ENCODE data around the gene EXOC2. TPM values are rescaled to one million over a fixed set of nuclear protein-coding genes. Genes with fewer than 3 reads are reported as not detected.

EXOC2 gene
- total RNA-seq, 4 donors from 2014 or later, result 10.3 to 23.9 (median 19.1) TPM

GRCh38 chr6:635233-635632 is 57.7 kb downstream of the EXOC2 start:
- no peaks in the 10 kb centered on the region for H3K9me3 ChIP-seq
- H3K36me3 ChIP-seq, result peaks cover 0 to 23% (median 0%) of the 10 kb centered on the region in 3 donors
- no peak overlapping the region for H3K27ac ChIP-seq
- H3K27me3 ChIP-seq, result no peaks in the 10 kb centered on the region
- no peak for DNase-seq
- H3K4me3 ChIP-seq, result no peak overlapping the region
- no peaks in the 10 kb centered on the region for H3K4me1 ChIP-seq
- no peak for TF ChIP-seq POLR2A (IDR thresholded peaks at IDR 0.05)
- TF ChIP-seq CTCF (IDR thresholded peaks at IDR 0.05), result no peak

GRCh38 chr6:633611-634010 is 59.3 kb downstream of the EXOC2 start:
- DNase-seq, result no peak
- TF ChIP-seq POLR2A (IDR thresholded peaks at IDR 0.05), result no peak
- no peak for TF ChIP-seq CTCF (IDR thresholded peaks at IDR 0.05)
- H3K36me3 ChIP-seq, result peaks cover 0 to 23% (median 0%) of the 10 kb centered on the region in 3 donors
- no peaks in the 10 kb centered on the region for H3K4me1 ChIP-seq
- H3K27me3 ChIP-seq, result no peaks in the 10 kb centered on the region
- no peaks in the 10 kb centered on the region for H3K9me3 ChIP-seq
- no peak overlapping the region for H3K4me3 ChIP-seq
- no peak overlapping the region for H3K27ac ChIP-seq

- TF ChIP-seq POLR2A (IDR thresholded peaks at IDR 0.05) (no peak), CTCF (IDR thresholded peaks at IDR 0.05) (no peak)
- H3K4me1 ChIP-seq, result no peaks in the 10 kb centered on the region
- no peaks in the 10 kb centered on the region for H3K27me3 ChIP-seq
- no peaks in the 10 kb centered on the region for H3K9me3 ChIP-seq
- H3K4me3 ChIP-seq, result no peak overlapping the region
- no peaks in the 10 kb centered on the region for H3K36me3 ChIP-seq
- no peak overlapping the region for H3K27ac ChIP-seq
- DNase-seq, result no peak
Observed at GRCh38 chr6:628766-629165, 64.2 kb downstream of the EXOC2 start.

GRCh38 chr6:626236-626635 is 66.7 kb downstream of the EXOC2 start:
- H3K27ac ChIP-seq, result peak overlapping the region in 1 of 4 donors; percentile 32

GRCh38 chr6:624979-625378 is 68.0 kb downstream of the EXOC2 start:
- Histone ChIP-seq H3K4me3 (no peak overlapping the region), H3K27ac (peak overlapping the region in 2 of 4 donors; percentile 32 to 52), H3K9me3 (no peaks in the 10 kb centered on the region), H3K36me3 (no peaks in the 10 kb centered on the region), H3K4me1 (no peaks in the 10 kb centered on the region), H3K27me3 (no peaks in the 10 kb centered on the region)
- peak in 2 of 3 donors; percentile 23 to 50 for DNase-seq
- TF ChIP-seq POLR2A (IDR thresholded peaks at IDR 0.05) (no peak), CTCF (IDR thresholded peaks at IDR 0.05) (peak in 2 of 6 experiments; percentile 18 to 29)

More at GRCh38 chr6:626236-626635, 66.7 kb downstream of the EXOC2 start:
- no peaks in the 10 kb centered on the region for H3K9me3 ChIP-seq
- TF ChIP-seq POLR2A (IDR thresholded peaks at IDR 0.05) (no peak), CTCF (IDR thresholded peaks at IDR 0.05) (no peak)
- H3K4me1 ChIP-seq, result no peaks in the 10 kb centered on the region
- H3K4me3 ChIP-seq, result no peak overlapping the region
- no peaks in the 10 kb centered on the region for H3K36me3 ChIP-seq
- H3K27me3 ChIP-seq, result no peaks in the 10 kb centered on the region
- DNase-seq, result no peak

- TF ChIP-seq POLR2A (IDR thresholded peaks at IDR 0.05), result no peak
- TF ChIP-seq CTCF (IDR thresholded peaks at IDR 0.05), result no peak
- Histone ChIP-seq H3K4me1 (no peaks in the 10 kb centered on the region), H3K9me3 (no peaks in the 10 kb centered on the region), H3K27ac (peak overlapping the region in 1 of 4 donors; percentile 13), H3K36me3 (no peaks in the 10 kb centered on the region), H3K4me3 (no peak overlapping the region), H3K27me3 (no peaks in the 10 kb centered on the region)
- no peak for DNase-seq
Observed at GRCh38 chr6:622462-622861, 70.5 kb downstream of the EXOC2 start.

All from Peyer's patch (tissue), 4 donors.